SW 1271 (cell line): ENCODE data around the gene BABAM2.
"Not testable (repeated sequence)": the region's sequence is repeated elsewhere in the genome, so short reads cannot be mapped to it uniquely, and the experiment has no call there.

Experiments used
- DNase-seq, 2 experiments: peaks; one replicate each; lab custom pipeline; 2025; lab: John Stamatoyannopoulos, UW

BABAM2 gene

DNA sequence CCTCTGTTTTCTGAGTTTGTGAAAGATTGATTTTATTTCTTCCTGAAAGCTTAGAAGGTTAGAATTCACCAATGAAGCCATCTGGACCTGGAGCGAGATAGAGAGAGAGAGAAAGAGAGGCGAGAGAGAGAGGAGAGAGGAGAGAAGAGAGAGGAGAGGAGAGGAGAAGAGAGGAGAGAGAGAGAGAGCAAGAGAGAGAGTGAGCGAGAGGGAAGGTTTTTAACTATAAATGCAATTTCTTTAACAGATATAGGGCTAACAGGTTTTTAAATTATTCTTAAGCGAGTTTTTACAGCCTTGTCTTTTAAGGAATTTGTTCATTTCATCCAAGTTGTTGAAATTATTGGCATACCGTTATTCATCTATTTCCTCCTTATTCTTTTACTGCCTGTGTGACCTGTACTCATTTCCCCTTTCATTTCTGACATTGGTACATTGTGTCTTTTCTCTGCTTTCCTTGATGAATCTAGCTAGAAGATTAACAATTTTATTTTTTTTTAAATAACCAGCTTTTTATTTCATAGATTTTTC is 56.1 kb downstream of the BABAM2 start:
- DNase-seq, result no peak

DNA sequence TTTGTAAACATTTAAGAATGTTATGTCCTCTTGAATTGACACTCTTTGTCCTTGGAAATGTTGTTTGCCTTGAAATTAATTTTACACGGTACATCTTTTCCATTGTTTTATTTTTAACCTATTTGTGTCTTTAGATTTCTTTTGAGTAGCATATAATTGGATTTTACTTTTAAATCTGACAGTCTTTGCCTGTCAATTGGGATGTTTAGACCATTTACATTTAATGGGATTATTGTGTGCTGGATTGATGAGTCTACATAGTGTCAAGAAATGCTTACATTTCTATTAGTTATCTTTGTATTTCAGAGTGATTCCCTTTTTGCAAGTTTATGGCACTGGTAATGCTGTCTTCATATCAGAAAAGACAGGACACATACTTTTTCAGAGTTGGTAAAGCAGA is 61.5 kb downstream of the BABAM2 start:
- no peak for DNase-seq

DNA sequence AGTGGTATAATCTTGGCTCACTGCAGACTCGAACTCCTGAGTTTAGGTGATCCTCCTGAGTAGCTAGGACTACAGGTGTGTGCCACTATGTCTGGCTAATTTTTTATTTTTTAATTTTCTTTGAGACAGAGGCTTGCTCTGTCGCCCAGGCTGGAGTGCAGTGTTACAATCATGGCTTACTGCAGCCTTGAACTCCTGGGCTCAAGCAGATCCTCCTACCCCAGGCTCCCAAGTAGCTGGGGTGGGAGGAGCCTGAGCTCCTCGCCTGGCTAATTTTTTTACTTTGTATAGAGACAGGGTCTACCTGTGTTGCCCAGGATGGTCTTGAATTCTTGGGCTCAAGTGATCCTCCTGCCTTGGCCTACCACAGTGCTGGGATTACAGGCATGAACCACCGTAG is 62.5 kb downstream of the BABAM2 start:
- DNase-seq, result no peak

DNA sequence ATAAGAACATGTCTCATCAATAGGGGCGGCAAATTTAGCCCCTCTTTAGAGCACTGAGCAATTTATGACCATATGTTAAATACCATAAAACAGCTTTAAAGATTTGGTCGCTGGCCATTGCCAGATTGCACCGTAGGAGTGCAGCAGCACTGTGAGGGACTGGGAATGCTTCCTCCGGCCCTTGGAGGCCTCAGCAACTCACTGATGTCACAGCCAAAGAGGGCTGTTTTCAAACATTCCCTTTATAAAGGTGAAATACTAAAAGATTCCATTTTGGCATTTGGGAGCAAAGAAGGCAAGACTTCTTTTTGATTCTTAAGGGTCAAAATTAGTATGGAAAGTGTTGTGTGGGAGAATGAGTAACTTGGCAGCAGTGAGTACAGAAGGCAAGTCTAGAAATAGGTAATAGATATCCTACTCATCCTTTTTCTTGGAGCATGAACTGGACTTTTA is 63.7 kb downstream of the BABAM2 start:
- DNase-seq, result no peak

DNA sequence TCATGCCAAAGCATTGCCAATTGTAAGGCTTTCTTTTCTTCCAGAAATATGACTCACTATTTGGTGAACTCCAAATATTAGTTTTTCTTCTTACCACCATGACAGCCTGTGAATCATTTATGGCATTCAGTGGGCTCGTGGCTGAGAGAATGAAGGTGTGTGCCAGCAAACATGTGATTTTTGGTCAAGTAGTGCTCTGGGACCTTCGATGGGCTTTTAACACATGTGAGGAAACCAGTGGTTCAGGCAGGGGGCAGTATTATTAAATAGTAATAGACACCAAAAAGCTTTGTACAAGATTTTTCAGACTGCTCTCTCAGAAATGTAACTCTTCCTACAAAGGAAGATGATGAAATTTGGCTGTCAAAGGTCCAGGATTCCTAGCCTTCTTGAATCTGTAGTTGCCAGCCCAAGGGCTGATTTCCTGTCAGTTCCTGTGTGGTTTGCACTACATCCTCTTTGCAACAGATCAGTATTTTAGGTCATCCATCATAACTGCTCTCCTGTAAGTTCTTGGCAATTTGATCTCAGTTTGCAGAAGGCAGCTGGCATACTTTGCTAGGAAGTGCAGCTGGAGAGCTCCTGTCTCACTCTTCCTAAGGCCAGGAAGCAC is 64.3 kb downstream of the BABAM2 start:
- peak; percentile 84 to 98 for DNase-seq

DNA sequence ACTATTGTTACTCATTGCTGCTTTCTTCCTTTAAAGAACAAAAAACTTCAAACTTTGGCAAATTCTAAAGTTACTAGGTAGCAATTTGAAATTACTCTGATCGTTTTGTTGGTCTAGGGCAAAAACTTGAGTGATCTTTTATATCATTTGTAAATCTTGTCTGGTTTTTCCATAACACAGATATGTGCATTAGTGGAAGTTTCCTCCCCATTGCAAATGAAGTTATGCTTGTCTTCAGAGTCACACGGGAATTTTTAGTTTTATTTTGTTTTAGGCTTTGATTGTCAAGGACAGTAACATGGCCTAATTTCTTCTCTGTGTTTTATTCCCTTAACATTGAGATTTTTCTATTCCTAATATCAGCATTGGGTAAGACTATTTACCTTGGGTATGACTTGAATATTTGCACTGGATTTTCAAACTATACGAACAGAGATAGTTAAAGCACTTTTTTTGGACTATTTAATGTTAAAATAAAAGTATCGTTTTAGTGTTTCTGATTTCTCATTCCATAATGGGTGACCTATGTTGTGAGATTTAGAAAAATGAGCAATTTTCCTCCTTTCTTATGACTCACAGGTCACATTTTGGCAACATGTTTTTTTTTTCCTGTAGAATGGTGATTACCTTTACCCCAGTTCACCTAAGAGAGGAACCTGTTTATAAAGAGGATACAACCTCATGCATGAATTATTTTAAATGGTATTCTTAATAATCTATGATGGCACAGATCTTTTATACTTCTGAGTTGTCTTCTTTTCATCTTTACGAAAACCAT is 65.0 kb downstream of the BABAM2 start:
- no peak for DNase-seq

DNA sequence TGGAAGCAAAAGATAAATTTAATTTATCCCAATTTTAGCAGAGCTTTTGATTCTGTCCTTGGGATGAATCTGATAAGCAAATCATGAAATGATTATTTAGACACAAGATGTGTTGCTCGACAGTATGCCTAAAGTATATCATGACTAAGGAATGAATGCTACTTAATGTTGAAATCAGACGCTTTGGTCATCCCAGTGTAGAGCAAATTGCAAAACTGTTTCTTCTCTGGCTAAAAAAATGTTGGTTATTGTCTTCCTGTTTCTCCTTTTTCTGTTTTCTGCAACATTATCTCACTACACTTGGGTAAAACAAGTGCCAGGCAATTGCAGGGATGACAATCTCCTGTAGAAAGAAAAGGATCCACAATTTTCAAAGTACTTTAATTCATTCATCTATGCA is 66.4 kb downstream of the BABAM2 start:
- DNase-seq, result no peak

DNA sequence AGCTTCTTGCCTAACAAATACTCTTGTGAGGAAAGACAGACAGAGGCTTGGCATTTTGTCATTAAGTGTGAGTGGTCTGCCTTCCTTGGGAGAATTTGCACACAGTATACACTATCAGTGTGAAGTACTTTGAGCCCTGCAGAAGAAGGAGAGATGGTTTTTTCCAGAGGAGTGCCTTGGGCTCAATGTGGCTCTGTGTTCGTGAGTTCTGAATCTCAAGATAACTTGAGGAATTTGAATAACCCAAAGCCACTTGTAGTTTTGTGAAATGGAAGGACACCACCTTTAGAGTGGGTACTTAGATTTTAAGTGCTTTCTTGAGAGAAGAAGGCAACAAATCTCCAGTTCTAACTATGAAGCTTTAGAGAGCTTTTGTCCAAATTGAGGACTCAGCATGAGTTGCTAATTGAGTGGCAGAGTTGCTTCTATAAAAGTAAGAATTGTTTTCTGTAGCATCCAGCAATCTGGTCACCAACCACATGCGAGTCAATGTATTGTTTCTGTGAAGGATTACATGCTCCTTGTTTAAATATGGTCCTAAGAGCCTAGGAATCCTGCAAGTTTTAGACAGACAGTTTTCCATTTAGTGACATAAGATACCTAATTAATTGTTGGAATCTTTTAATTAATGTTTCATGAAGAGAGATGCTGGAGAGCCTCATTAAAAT is 68.3 kb downstream of the BABAM2 start:
- no peak for DNase-seq

DNA sequence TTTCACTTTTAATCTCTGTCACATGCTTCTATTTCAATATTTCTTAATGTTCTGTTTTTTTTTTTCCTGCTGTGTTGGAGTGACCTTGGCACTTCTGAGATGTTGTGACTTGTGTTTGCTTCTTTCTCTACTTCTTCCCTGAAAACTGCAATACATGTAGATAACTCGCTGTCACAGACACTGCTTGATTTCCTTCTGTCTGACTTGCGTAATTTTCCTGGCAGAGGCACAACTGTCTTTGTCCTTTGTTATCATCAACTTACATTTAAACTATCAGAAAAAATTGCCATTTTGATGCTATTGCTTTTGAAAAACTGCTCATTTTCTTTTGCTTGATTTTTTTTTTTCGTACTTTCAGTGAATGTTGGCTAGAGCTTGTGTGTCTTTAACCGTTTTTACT is 69.0 kb downstream of the BABAM2 start:
- DNase-seq, result peak in 1 of 2 experiments; percentile 42

DNA sequence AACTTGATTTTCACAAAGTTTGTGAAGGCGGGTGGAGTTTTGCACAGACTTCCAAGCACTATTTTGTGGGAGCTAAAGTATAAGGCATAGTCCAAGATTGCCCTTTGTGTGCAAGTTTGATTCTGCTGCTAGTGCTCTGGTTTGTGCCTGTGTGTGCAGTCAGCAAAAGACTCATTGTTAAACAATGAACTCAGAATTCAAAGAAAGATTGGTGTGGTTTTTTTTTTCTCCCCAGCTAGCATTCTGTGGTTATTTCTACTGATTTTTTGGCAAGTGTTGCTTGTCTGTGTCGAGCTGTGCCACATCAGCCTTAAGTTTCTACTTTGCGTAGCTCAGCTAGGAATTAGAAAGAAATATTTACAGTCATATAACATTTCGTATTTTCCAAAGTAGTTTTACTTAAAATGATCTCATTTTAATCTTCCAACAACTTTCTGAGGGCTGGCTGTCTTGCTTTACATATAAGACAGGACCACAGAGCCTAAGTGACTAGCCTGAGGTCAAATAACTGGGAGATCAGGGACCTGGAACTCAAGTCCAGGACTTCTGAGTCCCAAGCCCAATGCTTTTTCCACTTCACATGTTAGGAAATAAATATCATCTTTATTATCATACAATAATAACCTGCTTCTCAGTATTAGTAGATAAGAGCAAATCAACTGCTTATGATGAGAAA is 69.8 kb downstream of the BABAM2 start:
- DNase-seq, result peak in 1 of 2 experiments; percentile 40

DNA sequence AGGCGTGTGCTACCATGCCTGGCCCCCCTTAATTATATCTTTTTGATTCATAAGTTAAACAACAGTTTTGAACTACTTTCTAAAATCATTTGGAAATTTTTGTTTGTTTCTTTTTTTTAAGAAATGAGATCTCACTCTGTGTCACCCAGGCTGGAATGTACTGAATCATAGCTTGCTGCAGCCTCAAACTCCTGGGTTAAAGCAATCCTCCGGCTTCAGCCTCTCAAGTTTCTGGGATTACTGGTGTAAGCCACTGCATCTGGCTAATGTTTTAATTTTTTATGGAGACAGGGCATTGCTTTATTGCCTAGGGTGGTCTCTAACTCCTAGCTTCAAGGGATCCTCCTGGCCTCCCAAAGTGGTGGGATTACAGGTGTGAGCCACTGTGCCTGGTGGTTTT is 71.5 kb downstream of the BABAM2 start:
- peak in 1 of 2 experiments; percentile 43 for DNase-seq

DNA sequence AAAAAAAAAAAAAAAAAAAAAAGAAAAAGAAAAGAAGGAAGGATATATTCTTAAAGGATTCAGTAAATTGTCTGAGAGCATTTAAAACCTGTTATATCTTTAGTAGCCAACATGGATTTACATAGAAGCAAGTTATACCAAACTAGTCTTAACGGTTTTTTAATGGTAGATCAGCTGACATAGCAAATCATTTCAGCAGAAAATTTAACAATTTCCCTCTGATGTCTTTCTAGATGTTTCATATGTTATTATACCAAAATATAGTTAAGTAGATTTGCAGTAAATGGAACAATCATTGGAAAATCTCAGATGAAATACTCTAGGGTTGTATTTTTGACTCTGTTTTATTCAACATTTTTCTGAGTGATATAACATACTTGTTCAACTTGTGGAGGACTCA is 72.9 kb downstream of the BABAM2 start:
- no peak for DNase-seq

DNA sequence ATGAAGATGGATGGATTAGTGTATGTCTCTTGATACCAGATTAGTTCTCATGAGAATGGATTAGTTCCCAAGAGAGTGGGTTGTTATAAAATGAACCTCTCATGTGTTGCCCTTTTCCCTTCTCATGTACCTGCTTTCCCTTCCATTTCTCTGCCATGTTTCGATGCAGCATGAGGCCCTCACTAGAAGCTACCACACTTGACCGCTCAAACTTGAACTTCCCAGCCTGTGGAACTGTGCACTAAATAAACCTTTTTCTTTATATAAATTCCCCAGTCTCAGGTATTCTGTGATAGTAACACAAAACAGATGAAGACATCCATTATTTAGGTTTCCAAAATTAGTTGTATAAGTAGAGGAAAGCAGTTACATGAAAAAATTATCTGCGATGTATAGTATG is 73.5 kb downstream of the BABAM2 start:
- no peak for DNase-seq

DNA sequence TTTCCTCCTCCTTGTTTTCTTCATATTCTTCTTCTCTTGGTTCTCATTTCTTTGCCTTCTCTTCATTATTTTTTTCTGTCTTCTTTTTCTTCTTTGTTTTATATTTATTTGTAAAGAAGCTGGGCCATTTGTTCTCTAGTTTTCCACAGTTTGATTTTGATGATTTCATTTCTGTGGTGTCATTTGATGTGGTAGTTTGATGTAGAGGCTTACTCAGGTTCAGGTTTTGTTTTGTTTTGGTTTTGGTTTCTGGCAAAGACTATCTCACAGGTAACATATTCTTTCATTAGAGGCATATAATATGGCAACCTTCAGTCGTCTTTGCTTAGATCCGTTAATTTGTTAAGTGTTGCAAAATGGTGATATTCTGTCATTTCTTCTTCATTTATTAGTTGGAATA is 75.3 kb downstream of the BABAM2 start:
- no peak for DNase-seq

DNA sequence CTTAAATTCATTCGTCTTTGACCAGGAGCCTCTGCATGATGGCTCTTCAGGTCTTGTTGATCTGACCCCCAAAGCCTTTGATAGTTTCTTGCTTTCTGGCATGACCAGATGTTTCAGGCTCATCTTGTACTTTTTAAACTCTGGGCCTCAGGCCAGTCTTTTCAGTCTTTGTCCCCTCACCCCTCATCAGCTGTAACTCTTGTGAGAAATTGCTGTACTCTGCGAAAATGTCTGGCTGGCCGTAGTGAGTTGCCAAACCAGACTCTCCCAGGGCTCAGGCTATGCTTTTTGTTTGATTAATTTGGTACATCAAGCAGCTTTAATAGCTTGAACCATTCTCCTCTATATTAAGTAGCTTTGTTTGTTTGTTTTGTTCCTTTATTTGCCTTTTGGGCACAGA is 75.9 kb downstream of the BABAM2 start:
- no peak for DNase-seq

DNA sequence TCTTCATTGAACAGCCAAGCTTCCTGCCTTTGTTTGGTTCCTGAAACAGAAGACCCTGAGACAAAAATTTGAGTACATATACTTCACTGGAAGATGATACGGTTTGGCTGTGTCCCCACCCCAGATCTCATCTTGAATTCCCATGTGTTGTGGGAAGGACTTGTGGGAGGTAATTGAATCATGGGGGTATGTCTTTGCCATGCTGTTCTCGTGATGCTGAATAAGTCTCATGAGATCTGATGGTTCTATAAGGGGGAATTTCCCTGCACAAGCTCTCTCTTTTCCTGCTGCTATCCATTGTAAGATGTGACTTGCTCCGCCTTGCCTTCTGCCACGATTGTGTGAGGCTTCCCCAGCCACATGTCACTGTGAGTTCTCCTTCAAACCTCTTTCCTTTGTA is 76.5 kb downstream of the BABAM2 start:
- no peak for DNase-seq

DNA sequence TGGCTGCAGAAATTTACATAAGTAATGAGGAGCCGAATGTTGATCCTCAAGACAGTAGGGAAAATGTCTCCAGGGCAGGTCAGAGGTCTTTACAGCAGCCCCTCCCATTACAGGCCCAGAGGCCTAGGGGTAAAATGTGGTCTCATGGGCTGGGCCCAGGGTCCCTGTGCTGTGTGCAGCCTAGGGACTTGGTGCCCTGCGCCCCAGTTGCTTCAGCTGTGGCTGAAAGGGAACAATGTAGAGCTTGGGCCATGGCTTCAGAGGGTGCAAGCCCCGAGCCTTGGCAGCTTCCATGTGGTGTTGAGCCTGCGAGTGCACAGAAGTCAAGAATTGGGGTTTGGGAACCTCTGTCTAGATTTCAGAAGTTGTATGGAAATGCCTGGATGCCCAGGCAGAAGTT is 77.5 kb downstream of the BABAM2 start:
- DNase-seq, result not testable (repeated sequence)

DNA sequence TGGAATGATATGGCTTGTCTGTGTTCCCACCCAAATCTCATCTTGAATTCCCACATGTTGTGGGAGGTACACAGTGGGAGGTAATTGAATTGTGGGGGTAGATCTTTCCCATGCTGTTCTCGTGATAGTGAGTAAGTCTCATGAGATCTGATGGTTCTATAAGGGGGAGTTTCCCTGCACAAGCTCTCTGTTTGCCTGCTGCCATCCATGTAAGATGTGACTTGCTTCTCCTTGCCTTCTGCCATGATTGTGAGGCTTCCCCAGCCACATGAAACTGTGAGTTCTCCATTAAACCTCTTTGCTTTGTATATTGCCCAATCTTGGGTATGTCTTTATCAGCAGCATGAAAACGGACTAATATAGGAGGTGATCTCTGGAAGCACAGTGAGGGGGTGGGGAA is 78.4 kb downstream of the BABAM2 start:
- not testable (repeated sequence) for DNase-seq

DNA sequence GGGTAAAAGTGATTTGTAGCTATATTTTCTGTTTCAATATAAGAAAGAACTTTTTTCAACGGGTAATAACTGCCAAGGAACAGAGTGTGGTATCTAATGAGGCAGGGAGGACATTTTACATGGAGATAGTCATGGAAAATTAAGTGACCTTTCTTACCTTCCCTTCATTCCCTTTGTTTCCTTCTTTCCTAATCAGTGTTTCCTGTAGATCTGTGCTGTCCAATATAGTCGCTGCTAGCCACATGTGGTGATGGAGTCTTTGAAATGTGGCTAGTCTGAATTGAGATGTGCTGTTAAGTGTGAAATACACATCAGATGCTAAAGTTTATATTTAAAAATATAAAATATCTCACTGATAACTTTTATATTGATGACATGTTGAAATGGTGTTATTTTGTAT is 81.8 kb downstream of the BABAM2 start:
- no peak for DNase-seq

DNA sequence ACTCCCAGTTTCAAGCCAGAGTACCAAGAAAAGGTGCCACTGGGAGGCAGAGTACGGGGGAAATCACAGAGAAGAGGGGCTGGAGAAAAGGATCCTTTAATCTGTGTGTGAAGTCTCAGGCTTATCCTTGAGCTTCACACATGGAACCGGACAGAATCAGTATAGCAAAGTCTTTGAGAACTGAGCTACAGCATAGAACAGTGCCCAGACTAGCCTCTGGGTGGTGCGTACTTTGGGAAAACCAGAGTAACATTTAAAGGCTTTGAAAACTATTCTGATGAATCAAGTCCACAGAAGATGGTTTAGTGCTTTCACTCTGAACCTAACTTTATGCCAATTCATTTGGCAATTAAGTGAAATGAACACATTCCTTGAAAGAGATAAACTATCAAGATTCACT is 83.1 kb downstream of the BABAM2 start:
- peak in 1 of 2 experiments; percentile 74 for DNase-seq

DNA sequence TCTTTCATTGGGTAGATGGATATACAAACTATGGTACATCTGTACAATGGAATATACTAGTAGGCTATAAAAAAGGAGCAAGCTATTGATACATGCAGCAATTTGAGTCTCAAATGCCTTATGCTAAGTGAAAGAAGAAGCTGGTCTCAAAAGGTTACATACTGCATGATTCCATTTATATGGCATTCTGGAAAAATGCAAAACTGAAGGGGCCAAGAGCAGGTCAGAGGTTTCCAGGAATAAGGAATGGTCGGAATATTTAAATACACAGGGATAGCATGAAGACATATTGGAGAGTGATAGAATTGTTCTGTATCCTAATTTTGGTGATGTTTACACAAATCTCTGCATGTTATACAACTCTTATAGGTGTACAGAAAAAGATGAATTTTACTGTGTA is 85.8 kb downstream of the BABAM2 start:
- DNase-seq, result no peak

DNA sequence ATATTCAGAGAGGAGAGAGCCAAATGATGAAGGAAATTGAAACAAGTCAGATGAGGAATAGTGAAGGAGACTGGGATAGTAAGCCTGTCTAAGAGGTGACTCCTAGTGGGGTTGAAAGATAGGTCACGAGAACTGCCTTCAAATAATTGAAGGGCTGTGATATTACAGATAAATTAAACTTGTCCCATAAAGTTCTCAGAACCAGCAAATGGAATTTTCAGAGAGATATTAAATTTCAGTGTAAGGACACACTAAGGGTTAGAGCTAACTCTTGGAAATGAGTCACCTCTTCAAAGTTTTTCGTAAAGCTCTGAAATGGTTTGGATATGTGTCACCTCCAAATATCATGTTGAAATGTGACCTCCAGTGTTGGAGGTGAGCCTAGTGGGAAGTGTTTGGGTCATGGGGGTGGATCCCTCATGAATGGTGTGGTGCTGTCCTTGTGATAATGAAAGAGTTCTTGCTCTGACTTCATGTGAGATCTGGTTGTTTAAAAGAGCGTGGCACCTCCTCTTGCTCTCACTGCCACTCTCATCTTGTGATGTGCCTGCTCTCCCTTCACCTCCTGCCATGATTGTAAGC is 87.3 kb downstream of the BABAM2 start:
- peak; percentile 95 to 97 for DNase-seq
